ENCODE measurements around the gene UBA5. TPM values are rescaled to one million over a fixed set of nuclear protein-coding genes. Genes with fewer than 3 reads are reported as not detected.

Gene UBA5
- total and polyA plus RNA-seq, 2 of the 13 experiments (the other 11 are each of a cell fraction or from before 2014, with no cell fraction given), result 30.2 to 46.8 TPM

DNA sequence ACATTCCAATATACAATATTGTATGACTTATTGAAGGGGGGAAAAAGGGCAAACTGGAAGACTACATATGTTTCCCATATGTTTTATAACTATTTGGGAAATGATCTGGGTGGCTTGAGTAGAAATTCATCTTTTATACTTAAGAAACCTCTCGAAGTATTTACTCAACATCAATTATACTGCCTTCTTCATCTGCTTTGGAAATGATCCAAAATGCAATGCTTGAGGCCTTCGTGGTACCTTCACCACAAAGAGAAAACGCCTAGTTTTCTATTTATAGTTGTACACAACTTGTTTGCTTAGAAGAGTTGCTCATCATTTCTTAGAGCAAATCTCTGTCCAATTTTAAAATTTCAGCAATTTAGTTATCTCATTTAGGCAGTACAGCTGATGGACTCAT is 44.2 kb upstream of the UBA5 start:
- Histone ChIP-seq H3K4me2 (ENCODE audit: low read depth, low read length) (no peak overlapping the region), H3K27me3 (ENCODE audit: control insufficient read depth in 1 of 2, insufficient read depth in 2 of 2, low read length in 2 of 2) (no peaks in the 10 kb centered on the region), H3K4me1 (ENCODE audit: insufficient read depth, low read length) (no peaks in the 10 kb centered on the region), H3K9me3 (ENCODE audit: low read length) (no peaks in the 10 kb centered on the region), H2AFZ (ENCODE audit: low read length) (no peak overlapping the region), H3K27ac (ENCODE audit: extremely low read length, insufficient read depth, low read length) (no peak overlapping the region), H3K9ac (ENCODE audit: insufficient read depth, low read depth, low read length) (no peak overlapping the region), H4K20me1 (ENCODE audit: insufficient read depth, low read length) (no peaks in the 10 kb centered on the region), H3K79me2 (ENCODE audit: insufficient read depth, low read length) (no peaks in the 10 kb centered on the region), H3K36me3 (replicated peaks in 1 of 2; ENCODE audit: control insufficient read depth in 1 of 2, insufficient read depth in 2 of 2, low read length in 2 of 2) (peaks cover 2 to 9% of the 10 kb centered on the region in 2 experiments; a peak in 2 of 5 replicates), H3K4me3 (replicated peaks in 1 of 3; ENCODE audit: insufficient read depth in 1 of 3, low read depth in 2 of 3, low read length in 3 of 3) (no peak overlapping the region)
- 94% methylated on average over 3 of the region's 3 CpGs for WGBS (ENCODE audit: low lambda C conversion rate)
- intact Hi-C loops (cut with micrococcal nuclease; ENCODE audit: unreplicated experiment), result no loop called here
- POLR2A ChIA-PET, result no interaction called here
- CTCF ChIA-PET (ENCODE audit: low intra/inter-chr PET ratio, low total read pairs), result no interaction called here
- ATAC-seq (no peak), DNase-seq (ENCODE audit: low spot score) (no peak), FAIRE-seq (no peak)
- TF ChIP-seq ETV5 (CRISPR knock-in tag; IDR thresholded peaks at IDR 0.05; ENCODE audit: borderline replicate concordance) (no peak), POLR2A (IDR thresholded peaks at IDR 0.05; ENCODE audit: insufficient read depth in 1 of 2, low read depth in 2 of 2, low read length in 2 of 2) (no peak), DNMT1 (CRISPR knock-in tag; IDR thresholded peaks at IDR 0.05) (no peak), SMC3 (IDR thresholded peaks at IDR 0.05; ENCODE audit: low read length) (no peak), TEAD2 (CRISPR knock-in tag; IDR thresholded peaks at IDR 0.05) (no peak), MEF2D (CRISPR knock-in tag; IDR thresholded peaks at IDR 0.05) (no peak), GATA4 (IDR thresholded peaks at IDR 0.05; ENCODE audit: borderline replicate concordance, low read depth) (no peak), ZNF75D (CRISPR knock-in tag; IDR thresholded peaks at IDR 0.05; ENCODE audit: borderline replicate concordance) (no peak), RFX3 (CRISPR knock-in tag; IDR thresholded peaks at IDR 0.05) (no peak), KDM4B (CRISPR knock-in tag; IDR thresholded peaks at IDR 0.05) (no peak), SMAD9 (CRISPR knock-in tag; IDR thresholded peaks at IDR 0.05) (no peak), ZNF354B (CRISPR knock-in tag; IDR thresholded peaks at IDR 0.05) (no peak)
- TF ChIP-seq, protein P1, sequence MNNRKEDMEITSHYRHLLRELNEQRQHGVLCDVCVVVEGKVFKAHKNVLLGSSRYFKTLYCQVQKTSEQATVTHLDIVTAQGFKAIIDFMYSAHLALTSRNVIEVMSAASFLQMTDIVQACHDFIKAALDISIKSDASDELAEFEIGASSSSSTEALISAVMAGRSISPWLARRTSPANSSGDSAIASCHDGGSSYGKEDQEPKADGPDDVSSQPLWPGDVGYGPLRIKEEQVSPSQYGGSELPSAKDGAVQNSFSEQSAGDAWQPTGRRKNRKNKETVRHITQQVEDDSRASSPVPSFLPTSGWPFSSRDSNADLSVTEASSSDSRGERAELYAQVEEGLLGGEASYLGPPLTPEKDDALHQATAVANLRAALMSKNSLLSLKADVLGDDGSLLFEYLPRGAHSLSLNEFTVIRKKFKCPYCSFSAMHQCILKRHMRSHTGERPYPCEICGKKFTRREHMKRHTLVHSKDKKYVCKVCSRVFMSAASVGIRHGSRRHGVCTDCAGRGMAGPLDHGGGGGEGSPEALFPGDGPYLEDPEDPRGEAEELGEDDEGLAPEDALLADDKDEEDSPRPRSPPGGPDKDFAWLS (CRISPR knock-in tag; IDR thresholded peaks at IDR 0.05; ENCODE audit: borderline replicate concordance), result no peak
- TF ChIP-seq, protein P2, sequence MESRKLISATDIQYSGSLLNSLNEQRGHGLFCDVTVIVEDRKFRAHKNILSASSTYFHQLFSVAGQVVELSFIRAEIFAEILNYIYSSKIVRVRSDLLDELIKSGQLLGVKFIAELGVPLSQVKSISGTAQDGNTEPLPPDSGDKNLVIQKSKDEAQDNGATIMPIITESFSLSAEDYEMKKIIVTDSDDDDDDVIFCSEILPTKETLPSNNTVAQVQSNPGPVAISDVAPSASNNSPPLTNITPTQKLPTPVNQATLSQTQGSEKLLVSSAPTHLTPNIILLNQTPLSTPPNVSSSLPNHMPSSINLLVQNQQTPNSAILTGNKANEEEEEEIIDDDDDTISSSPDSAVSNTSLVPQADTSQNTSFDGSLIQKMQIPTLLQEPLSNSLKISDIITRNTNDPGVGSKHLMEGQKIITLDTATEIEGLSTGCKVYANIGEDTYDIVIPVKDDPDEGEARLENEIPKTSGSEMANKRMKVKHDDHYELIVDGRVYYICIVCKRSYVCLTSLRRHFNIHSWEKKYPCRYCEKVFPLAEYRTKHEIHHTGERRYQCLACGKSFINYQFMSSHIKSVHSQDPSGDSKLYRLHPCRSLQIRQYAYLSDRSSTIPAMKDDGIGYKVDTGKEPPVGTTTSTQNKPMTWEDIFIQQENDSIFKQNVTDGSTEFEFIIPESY (CRISPR knock-in tag; IDR thresholded peaks at IDR 0.05), result no peak
- TF ChIP-seq, protein P3, sequence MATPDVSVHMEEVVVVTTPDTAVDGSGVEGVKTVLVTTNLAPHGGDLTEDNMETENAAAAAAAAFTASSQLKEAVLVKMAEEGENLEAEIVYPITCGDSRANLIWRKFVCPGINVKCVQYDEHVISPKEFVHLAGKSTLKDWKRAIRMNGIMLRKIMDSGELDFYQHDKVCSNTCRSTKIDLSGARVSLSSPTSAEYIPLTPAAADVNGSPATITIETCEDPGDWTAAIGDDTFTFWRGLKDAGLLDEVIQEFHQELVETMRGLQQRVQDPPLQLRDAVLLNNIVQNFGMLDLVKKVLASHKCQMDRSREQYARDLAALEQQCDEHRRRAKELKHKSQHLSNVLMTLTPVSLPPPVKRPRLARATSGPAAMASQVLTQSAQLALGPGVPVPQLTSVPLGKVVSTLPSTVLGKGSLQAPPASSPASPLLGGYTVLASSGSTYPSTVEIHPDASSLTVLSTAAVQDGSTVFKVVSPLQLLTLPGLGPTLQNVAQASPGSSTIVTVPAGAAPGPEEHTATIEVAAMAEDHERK (CRISPR knock-in tag; IDR thresholded peaks at IDR 0.05; ENCODE audit: low read depth), result no peak
- in situ Hi-C loops (cut with HindIII; ENCODE audit: extremely low pct_ligation_motif_present, low pct_unique_long_range_greater_than_20kb), result no loop called here
- BruUV-seq (replicated peaks), result no TSS peak

Data from HepG2 (cell line).